Common myeloid progenitor, CD34-positive (primary cell): ENCODE data around the gene CCDC158.
"Not testable (repeated sequence)": the region's sequence is repeated elsewhere in the genome, so short reads cannot be mapped to it uniquely, and the experiment has no call there.

Source experiments
- CTCF ChIA-PET: fragments of 350-600 bp; sonication (Branson Sonifier 250); formaldehyde crosslinking; loops from one replicate; lab custom pipeline; 2021; ENCODE audit warnings: antibody characterized with exemption; lab: Charles Lee
- POLR2A ChIA-PET: fragments of 350-600 bp; sonication (Branson Sonifier 250); formaldehyde crosslinking; loops from one replicate; lab custom pipeline; 2021; ENCODE audit warnings: antibody characterized with exemption; lab: Charles Lee
- DNase-seq, 3 donors: peaks; one replicate each; pipeline versions ENCODE4 v3.0.0 to v3.0.0-alpha.2; 2013
- H3K27ac ChIP-seq, 2 experiments: 1 replicate in 1 of 2; 2 replicates in 1 of 2; pipeline ENCODE4 v1.7.0; 2013; ENCODE audit warnings: inconsistent platforms in 2 of 2, low read length in 2 of 2, mild to moderate bottlenecking in 2 of 2, low read depth in 1 of 2, moderate library complexity in 1 of 2; ENCODE audit not compliant: severe bottlenecking in 2 of 2, insufficient read depth in 1 of 2, poor library complexity in 1 of 2
- H3K27me3 ChIP-seq, 5 experiments: replicated peaks in 2 of 5; 1 replicate in 3 of 5; 2 replicates in 2 of 5; pipeline versions ENCODE4 v1.6.1 to v1.7.0; 2013; ENCODE audit warnings: low read length in 4 of 5, mild to moderate bottlenecking in 2 of 5, moderate library complexity in 2 of 5, inconsistent platforms in 1 of 5; ENCODE audit not compliant: insufficient read depth in 5 of 5, control insufficient read depth in 4 of 5
- H3K36me3 ChIP-seq, 4 experiments: 1 replicate in 2 of 4; 2 replicates in 2 of 4; pipeline versions ENCODE4 v1.6.1 to v1.7.0; 2013; ENCODE audit warnings: low read length in 3 of 4, control low read depth in 1 of 4, mild to moderate bottlenecking in 1 of 4; ENCODE audit not compliant: control insufficient read depth in 4 of 4, insufficient read depth in 4 of 4
- H3K4me1 ChIP-seq, 4 experiments: 1 replicate in 3 of 4; 2 replicates in 1 of 4; pipeline versions ENCODE4 v1.6.1 to v1.7.1; 2013; ENCODE audit warnings: low read length in 3 of 4, mild to moderate bottlenecking in 3 of 4, control low read depth in 1 of 4, inconsistent platforms in 1 of 4, moderate library complexity in 1 of 4; ENCODE audit not compliant: control insufficient read depth in 4 of 4, insufficient read depth in 4 of 4; ENCODE audit errors: control extremely low read depth in 1 of 4
- H3K4me3 ChIP-seq, 7 experiments: 1 replicate in 4 of 7; 2 replicates in 3 of 7; pipeline versions ENCODE4 v1.5.1 to v1.7.0; 2013; ENCODE audit warnings: mild to moderate bottlenecking in 7 of 7, low read length in 6 of 7, moderate library complexity in 6 of 7, inconsistent platforms in 2 of 7, low read depth in 2 of 7, control low read depth in 1 of 7; ENCODE audit not compliant: insufficient read depth in 4 of 7, control insufficient read depth in 1 of 7; ENCODE audit errors: extremely low read depth in 1 of 7
- H3K9me3 ChIP-seq, 5 experiments: 1 replicate in 4 of 5; 2 replicates in 1 of 5; pipeline versions ENCODE4 v1.6.1 to v1.7.1; 2013; ENCODE audit warnings: low read length in 4 of 5, mild to moderate bottlenecking in 2 of 5, inconsistent platforms in 1 of 5, low read depth in 1 of 5, moderate library complexity in 1 of 5; ENCODE audit not compliant: control insufficient read depth in 4 of 5, insufficient read depth in 2 of 5; ENCODE audit errors: control extremely low read depth in 1 of 5
- WGBS: methylation state at CpG from one replicate; pipeline ENCODE4 v1.1.5; 2013; ENCODE audit not compliant: insufficient coverage; 5-methylcytosine and 5-hydroxymethylcytosine counted together

The CCDC158 gene

DNA sequence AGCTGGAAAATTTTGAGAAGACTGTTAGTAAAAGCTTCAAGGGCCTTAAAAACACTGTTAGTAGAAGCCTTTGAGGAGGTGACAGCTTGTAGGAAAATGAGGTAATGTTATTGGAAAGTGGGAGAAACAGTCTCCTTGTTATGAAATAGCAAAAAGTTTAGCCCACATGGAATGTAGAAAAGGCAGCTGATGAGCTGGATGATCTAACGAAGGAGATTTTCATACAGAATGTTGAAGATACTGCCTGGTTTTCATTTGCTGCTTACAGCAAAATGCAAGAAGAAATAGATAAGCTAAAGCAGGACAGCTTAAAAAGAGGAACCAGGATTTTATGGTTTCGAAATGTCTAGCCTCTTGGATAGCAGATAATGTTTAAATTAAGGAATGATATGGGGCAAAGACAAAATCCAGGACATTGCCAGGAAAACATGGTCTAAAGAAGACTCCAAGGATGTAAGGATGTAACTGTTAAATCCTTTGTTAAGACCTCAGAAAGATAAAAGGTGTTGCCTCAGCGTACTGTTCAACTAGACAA lies 124.6 kb downstream of the CCDC158 start:
- POLR2A ChIA-PET: no interaction called here
- Histone ChIP-seq H3K27ac (no peak overlapping the region), H3K4me1 (peaks cover 4 to 20% (median 13%) of the 10 kb centered on the region in 4 experiments), H3K9me3 (peaks cover 0 to 21% (median 8%) of the 10 kb centered on the region in 5 experiments), H3K36me3 (no peaks in the 10 kb centered on the region), H3K27me3 (no peaks in the 10 kb centered on the region), H3K4me3 (no peak overlapping the region)
- CTCF ChIA-PET: interaction anchor here (0.7 to 1.4 kb wide), 6 partner anchors 9 to 81 kb away, joined by 3 to 6 read pairs (median 3); partner anchors contain the start of gene STBD1
- no peak for DNase-seq
- WGBS: 100% methylated on average over 3 of the region's 3 CpGs

DNA sequence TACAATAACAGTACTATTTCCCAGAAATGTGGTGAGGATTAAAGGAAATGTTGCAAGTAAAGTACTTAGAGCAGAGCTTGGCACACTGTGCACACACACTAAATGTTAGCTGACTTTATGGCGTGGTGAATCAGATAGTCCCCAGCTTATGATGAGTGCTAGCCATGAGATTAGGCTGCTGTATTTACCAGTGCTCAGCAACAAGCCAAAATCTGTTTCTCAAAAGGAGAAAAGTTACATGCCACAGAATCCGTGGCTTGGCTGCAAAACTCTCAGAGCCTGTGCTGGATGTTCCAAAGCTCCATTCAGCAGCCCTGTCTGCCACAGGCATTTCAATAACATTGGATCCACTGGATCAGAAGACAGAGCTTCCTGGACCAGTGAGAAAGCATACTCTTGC lies 127.2 kb downstream of the CCDC158 start:
- WGBS: 100% methylated on average over 2 of the region's 2 CpGs
- no peak for DNase-seq
- ChIA-PET POLR2A (interaction anchor here (0.6 kb wide), 1 partner anchor 24 kb away, joined by 3 read pairs; no protein-coding TSS in a partner anchor), CTCF (no interaction called here)
- Histone ChIP-seq H3K9me3 (peaks cover 0 to 22% (median 8%) of the 10 kb centered on the region in 5 experiments), H3K27ac (no peak overlapping the region), H3K27me3 (no peaks in the 10 kb centered on the region), H3K36me3 (no peaks in the 10 kb centered on the region), H3K4me3 (no peak overlapping the region), H3K4me1 (peaks cover 0 to 4% (median 0%) of the 10 kb centered on the region in 4 experiments)

DNA sequence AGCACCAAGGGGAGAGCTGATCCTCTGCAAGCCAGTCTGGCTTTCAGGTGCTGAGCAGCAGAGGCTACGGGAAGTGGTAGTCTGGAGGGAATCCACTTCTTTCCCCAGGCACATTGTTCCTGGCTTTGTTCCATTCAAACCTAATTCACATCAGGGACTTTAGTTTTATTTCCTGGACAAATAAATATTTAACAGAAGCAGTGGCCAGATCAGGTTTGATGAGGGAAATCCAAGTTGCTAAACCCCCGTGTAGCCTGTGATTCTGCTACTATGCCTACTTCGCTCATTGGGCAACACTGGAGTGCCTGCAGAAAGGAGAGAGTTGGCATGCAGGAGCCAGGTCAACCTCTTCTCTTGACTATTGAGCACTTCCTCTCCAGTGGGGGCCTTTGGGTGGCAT lies 128.2 kb downstream of the CCDC158 start:
- 94% methylated on average over 2 of the region's 3 CpGs for WGBS

DNA sequence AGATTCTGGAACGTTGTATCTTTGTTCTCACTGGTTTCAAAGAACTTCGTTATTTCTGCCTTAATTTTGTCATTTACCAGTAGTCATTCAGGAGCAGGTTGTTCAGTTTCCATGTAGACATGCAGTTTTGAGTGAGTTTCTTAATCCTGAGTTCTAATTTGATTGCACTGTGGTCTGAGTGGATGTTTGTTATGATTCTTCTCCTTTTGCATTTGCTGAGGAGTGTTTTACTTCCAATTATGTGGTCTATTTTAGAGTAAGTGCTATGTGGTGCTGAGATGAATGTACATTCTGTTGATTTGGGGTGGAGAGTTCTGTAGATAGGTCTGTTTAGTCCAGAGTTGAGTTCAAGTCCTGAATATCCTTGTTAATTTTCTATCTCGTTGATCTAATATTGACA lies 133.1 kb downstream of the CCDC158 start:
- WGBS: 95% methylated on average over 2 of the region's 3 CpGs
- H3K36me3 ChIP-seq, H3K4me1 ChIP-seq, DNase-seq, POLR2A ChIA-PET, H3K27ac ChIP-seq, H3K9me3 ChIP-seq, H3K27me3 ChIP-seq, H3K4me3 ChIP-seq: not testable (repeated sequence)
- CTCF ChIA-PET: interaction anchor here (2.0 kb wide), 1 partner anchor 9 kb away, joined by 4 read pairs; no protein-coding TSS in a partner anchor

More for the DNA sequence above, 128.2 kb downstream of the CCDC158 start:
- Histone ChIP-seq H3K4me3 (no peak overlapping the region), H3K36me3 (no peaks in the 10 kb centered on the region), H3K27me3 (no peaks in the 10 kb centered on the region), H3K27ac (no peak overlapping the region), H3K4me1 (peaks cover 0 to 4% (median 0%) of the 10 kb centered on the region in 4 experiments), H3K9me3 (peaks cover 0 to 15% (median 4%) of the 10 kb centered on the region in 5 experiments)
- CTCF ChIA-PET: no interaction called here
- DNase-seq: no peak
- POLR2A ChIA-PET: no interaction called here

DNA sequence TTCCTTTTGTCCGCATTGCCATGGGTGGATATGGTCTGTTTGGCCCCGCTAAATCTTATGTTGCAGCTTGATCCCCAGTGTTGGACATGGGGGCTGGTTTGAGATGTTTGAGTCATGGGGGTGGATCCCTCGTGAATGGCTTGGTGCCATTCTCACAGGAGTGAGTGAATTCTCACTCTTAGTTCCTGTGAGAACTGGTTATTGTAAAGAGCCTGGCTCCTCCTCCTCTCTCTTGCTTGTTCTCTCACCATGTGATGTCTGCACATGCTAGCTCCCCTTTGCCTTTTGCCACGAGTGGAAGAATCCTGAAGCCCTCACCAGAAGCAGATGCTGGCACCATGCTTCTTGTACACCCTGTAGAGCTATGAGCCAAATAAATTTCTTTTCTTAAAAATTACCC lies 137.0 kb downstream of the CCDC158 start:
- no peak for DNase-seq
- Histone ChIP-seq H3K4me3 (no peak overlapping the region), H3K9me3 (peaks cover 0 to 2% (median 0%) of the 10 kb centered on the region in 5 experiments), H3K27ac (no peak overlapping the region), H3K27me3 (no peaks in the 10 kb centered on the region), H3K36me3 (no peaks in the 10 kb centered on the region), H3K4me1 (no peaks in the 10 kb centered on the region)
- WGBS: 100% methylated on average over 1 of the region's 4 CpGs
- ChIA-PET CTCF (no interaction called here), POLR2A (no interaction called here)

DNA sequence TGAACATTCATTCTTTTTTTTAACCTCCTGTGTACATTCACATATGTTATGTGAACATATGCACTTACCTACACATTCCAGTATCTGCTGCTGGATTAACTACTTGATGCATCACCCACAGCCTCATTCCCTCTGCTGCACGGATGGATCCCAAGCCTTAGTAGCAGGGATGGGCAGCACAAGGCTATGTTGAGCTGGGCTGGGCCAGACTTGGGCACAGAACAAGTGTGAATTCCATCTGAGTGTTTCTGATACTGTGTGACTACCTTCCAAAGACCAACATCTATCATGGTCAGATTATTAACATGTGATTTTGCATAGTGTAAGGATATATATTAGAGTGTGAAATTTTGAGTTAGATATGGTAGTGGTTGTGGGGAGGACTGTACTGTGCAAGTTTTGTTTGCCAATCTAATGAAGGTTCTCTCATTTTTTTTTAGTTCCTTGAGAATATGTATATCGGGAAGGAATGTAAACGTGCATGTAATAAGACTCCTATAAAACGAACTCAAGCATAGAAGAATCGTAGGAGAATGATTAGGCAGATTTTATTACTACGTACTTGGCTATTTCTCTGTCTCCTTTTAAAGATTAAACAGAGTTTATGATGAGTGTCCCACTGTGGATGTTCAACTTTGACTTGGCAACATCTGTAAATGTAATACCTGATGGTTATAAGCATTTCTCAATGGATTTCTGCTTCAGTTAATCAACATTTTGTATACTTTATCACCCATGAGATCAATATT lies 137.8 kb downstream of the CCDC158 start:
- 98% methylated on average over 6 of the region's 6 CpGs for WGBS
- Histone ChIP-seq H3K4me3 (no peak overlapping the region), H3K9me3 (peaks cover 0 to 2% (median 0%) of the 10 kb centered on the region in 5 experiments), H3K27ac (no peak overlapping the region), H3K27me3 (no peaks in the 10 kb centered on the region), H3K4me1 (no peaks in the 10 kb centered on the region), H3K36me3 (no peaks in the 10 kb centered on the region)
- ChIA-PET CTCF (interaction anchor here (1.4 kb wide), 1 partner anchor 12 kb away, joined by 3 read pairs; no protein-coding TSS in a partner anchor), POLR2A (no interaction called here)
- DNase-seq: no peak

DNA sequence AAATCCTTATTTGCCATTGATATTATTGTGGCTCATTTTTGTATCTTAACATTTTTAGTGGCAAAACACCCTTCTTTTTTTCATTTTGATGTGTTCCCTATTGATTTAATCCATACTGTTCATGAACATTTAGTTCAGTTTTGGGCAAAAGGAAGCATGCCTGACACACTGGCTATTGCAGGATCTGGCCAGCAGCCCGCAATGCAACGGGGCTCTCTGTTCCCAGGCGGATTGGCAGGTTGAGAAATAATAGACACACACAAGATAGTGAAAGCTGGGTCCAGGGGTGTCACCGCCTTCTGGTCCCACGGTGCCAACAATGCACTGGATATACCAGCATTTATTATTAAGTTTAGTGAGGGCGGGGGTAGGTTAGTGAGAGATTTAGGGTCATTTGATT lies 139.3 kb downstream of the CCDC158 start:
- H3K4me3 ChIP-seq, POLR2A ChIA-PET: not testable (repeated sequence)
- CTCF ChIA-PET: interaction anchor here (1.2 to 6.2 kb wide), 6 partner anchors 10 to 103 kb away, joined by 3 to 54 read pairs (median 4); no protein-coding TSS in a partner anchor

More for the DNA sequence above, 139.3 kb downstream of the CCDC158 start:
- not testable (repeated sequence) for H3K36me3 ChIP-seq, DNase-seq, H3K4me1 ChIP-seq, H3K27ac ChIP-seq, H3K9me3 ChIP-seq, H3K27me3 ChIP-seq
- 100% methylated on average over 2 of the region's 6 CpGs for WGBS
